ENCODE data around the gene ZNF407. TPM values are rescaled to one million over a fixed set of nuclear protein-coding genes. Genes with fewer than 3 reads are reported as not detected.

The ZNF407 gene
- total RNA-seq, 1 donor = 16.6 TPM

DNA sequence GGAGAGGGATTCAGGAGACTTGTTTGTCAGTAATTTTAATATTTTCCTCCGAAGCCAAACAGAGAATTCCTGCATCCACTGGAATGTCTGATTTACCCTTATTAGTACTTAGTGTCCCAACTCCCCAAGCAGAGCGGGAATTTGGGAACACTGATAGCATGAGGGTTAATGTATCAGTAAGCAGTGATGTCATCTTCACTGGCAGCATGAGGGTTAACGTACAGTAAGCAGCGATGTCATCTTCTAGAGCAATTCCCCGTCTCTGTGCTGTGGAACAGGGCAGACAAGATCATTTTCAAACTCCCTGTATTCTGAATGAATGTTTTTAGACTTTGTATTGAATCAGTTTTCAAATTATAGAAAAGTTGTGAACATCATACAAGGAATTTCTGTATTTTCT, 228.9 kb downstream of the ZNF407 start:
- Histone ChIP-seq H3K27me3 (ENCODE audit: insufficient read depth, low read length) (no peaks in the 10 kb centered on the region), H3K4me2 (ENCODE audit: insufficient read depth, low read length) (no peak overlapping the region), H3K36me3 (ENCODE audit: insufficient read depth, low read length) (no peaks in the 10 kb centered on the region), H3K9me3 (ENCODE audit: low read depth, low read length) (no peaks in the 10 kb centered on the region), H2AFZ (ENCODE audit: low read length) (no peak overlapping the region), H3K79me2 (ENCODE audit: insufficient read depth, low read length) (no peaks in the 10 kb centered on the region), H3K4me1 (ENCODE audit: insufficient read depth, low read length) (no peaks in the 10 kb centered on the region), H3K4me3 (ENCODE audit: insufficient read depth, low read length) (no peak overlapping the region), H4K20me1 (ENCODE audit: insufficient read depth, low read length) (no peaks in the 10 kb centered on the region), H3K27ac (ENCODE audit: low read depth, low read length) (no peak overlapping the region)
- no peak for DNase-seq (ENCODE audit: insufficient read length, low spot score, missing footprints)
- TF ChIP-seq, protein P1, sequence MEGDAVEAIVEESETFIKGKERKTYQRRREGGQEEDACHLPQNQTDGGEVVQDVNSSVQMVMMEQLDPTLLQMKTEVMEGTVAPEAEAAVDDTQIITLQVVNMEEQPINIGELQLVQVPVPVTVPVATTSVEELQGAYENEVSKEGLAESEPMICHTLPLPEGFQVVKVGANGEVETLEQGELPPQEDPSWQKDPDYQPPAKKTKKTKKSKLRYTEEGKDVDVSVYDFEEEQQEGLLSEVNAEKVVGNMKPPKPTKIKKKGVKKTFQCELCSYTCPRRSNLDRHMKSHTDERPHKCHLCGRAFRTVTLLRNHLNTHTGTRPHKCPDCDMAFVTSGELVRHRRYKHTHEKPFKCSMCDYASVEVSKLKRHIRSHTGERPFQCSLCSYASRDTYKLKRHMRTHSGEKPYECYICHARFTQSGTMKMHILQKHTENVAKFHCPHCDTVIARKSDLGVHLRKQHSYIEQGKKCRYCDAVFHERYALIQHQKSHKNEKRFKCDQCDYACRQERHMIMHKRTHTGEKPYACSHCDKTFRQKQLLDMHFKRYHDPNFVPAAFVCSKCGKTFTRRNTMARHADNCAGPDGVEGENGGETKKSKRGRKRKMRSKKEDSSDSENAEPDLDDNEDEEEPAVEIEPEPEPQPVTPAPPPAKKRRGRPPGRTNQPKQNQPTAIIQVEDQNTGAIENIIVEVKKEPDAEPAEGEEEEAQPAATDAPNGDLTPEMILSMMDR (IDR thresholded peaks at IDR 0.05; ENCODE audit: extremely low read depth, low read depth, low read length) = no peak

DNA sequence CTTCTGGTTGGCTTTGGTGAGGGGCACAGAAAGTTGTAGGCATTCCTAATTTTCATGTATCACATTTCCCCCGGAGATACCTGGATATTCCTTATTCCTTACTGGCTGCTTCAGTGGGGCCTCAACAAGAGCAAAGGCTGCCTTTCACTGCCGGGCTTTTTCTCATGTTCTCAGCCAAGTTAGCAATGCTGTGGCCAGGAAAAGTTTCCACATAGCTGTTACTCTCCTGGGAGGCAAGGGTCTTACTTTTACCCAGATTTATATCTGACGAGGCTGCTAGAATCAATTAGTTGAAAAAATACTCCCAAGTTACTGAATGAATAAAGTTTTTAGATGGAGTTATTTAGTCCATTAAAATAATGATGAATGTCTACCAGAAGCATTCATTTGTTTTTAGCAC, 230.5 kb downstream of the ZNF407 start:
- Histone ChIP-seq H3K4me1 (ENCODE audit: insufficient read depth, low read length) (no peaks in the 10 kb centered on the region), H2AFZ (ENCODE audit: low read length) (no peak overlapping the region), H3K27ac (ENCODE audit: low read depth, low read length) (no peak overlapping the region), H3K27me3 (ENCODE audit: insufficient read depth, low read length) (no peaks in the 10 kb centered on the region), H3K79me2 (ENCODE audit: insufficient read depth, low read length) (no peaks in the 10 kb centered on the region), H3K4me2 (ENCODE audit: insufficient read depth, low read length) (no peak overlapping the region), H3K36me3 (ENCODE audit: insufficient read depth, low read length) (no peaks in the 10 kb centered on the region), H3K4me3 (ENCODE audit: insufficient read depth, low read length) (no peak overlapping the region), H4K20me1 (ENCODE audit: insufficient read depth, low read length) (no peaks in the 10 kb centered on the region), H3K9me3 (ENCODE audit: low read depth, low read length) (no peaks in the 10 kb centered on the region)
- TF ChIP-seq, protein P1 (IDR thresholded peaks at IDR 0.05; ENCODE audit: extremely low read depth, low read depth, low read length) = no peak
- DNase-seq (ENCODE audit: insufficient read length, low spot score, missing footprints) = no peak

DNA sequence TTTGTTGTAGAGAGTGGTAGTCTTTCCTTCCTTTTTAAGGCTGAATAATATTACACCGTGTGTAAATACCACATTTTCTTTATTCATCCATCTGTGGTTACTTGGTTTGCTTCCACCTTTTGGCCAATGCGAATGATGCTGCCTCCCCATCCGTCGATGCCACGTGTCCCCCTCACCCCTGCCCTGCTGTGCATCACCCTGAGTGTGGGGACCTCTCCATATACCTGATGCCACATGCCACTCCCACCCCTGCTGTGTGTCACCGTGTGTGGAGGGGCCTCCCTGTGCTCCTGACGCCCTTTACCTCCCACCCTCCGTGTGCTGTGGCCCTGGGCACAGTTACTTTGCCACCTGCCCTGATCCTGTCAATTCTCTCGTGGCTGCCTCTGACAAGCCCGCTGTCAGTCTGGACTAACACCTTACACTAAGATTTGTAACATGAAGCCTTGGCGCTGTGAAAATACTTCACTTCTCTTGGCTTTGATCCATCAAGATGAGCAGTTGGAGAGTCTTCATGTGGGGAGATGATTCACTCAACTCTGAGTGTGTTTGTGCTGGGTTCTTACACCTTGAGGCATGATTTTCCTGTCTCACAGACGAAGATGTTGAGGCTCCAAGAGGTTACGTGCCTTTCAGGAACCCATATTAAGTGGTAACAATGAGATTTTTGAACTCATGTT, 234.0 kb downstream of the ZNF407 start:
- peaks cover 11% of the 10 kb centered on the region for H3K4me1 ChIP-seq (ENCODE audit: insufficient read depth, low read length)
- no peak overlapping the region for H3K27ac ChIP-seq (ENCODE audit: low read depth, low read length)
- H3K4me3 ChIP-seq (ENCODE audit: insufficient read depth, low read length) = no peak overlapping the region
- no peaks in the 10 kb centered on the region for H4K20me1 ChIP-seq (ENCODE audit: insufficient read depth, low read length)
- no peaks in the 10 kb centered on the region for H3K9me3 ChIP-seq (ENCODE audit: low read depth, low read length)
- H3K4me2 ChIP-seq (ENCODE audit: insufficient read depth, low read length) = no peak overlapping the region
- no peak overlapping the region for H2AFZ ChIP-seq (ENCODE audit: low read length)
- TF ChIP-seq, protein P1 (IDR thresholded peaks at IDR 0.05; ENCODE audit: extremely low read depth, low read depth, low read length) = no peak
- no peaks in the 10 kb centered on the region for H3K79me2 ChIP-seq (ENCODE audit: insufficient read depth, low read length)
- DNase-seq (ENCODE audit: insufficient read length, low spot score, missing footprints) = no peak
- no peaks in the 10 kb centered on the region for H3K27me3 ChIP-seq (ENCODE audit: insufficient read depth, low read length)
- H3K36me3 ChIP-seq (ENCODE audit: insufficient read depth, low read length) = no peaks in the 10 kb centered on the region

DNA sequence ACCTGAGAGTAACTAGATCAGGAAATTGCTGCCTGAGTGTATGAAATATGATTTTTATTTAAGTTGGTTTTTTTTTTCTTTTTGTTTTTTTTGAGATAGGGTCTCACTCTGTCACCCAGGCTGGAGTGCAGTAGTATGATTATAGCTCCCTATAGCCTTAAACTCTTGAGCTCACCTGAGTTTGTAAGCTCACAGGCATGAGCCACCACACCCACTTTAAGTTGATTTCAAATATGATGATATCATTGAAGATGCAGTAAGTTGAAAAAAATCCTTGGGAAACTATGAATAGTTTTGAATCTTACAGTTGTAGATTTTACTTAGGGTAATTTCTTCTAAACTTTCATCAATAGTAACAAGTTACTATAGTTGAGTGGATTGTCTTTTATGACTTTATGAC, 234.7 kb downstream of the ZNF407 start:
- no peaks in the 10 kb centered on the region for H3K9me3 ChIP-seq (ENCODE audit: low read depth, low read length)
- DNase-seq (ENCODE audit: insufficient read length, low spot score, missing footprints) = no peak

More for the DNA sequence above, 234.7 kb downstream of the ZNF407 start:
- Histone ChIP-seq H4K20me1 (ENCODE audit: insufficient read depth, low read length) (no peaks in the 10 kb centered on the region), H3K4me3 (ENCODE audit: insufficient read depth, low read length) (no peak overlapping the region), H3K27ac (ENCODE audit: low read depth, low read length) (no peak overlapping the region), H3K4me1 (ENCODE audit: insufficient read depth, low read length) (peaks cover 12% of the 10 kb centered on the region), H3K79me2 (ENCODE audit: insufficient read depth, low read length) (no peaks in the 10 kb centered on the region), H2AFZ (ENCODE audit: low read length) (no peak overlapping the region), H3K27me3 (ENCODE audit: insufficient read depth, low read length) (no peaks in the 10 kb centered on the region), H3K4me2 (ENCODE audit: insufficient read depth, low read length) (no peak overlapping the region), H3K36me3 (ENCODE audit: insufficient read depth, low read length) (no peaks in the 10 kb centered on the region)
- TF ChIP-seq, protein P1 (IDR thresholded peaks at IDR 0.05; ENCODE audit: extremely low read depth, low read depth, low read length) = no peak

Measured in osteoblast (primary cell).